Neuronal stem cell (in vitro differentiated cells): Measurements from ENCODE around the gene DIP2C.

ENCODE experiments used
- DNase-seq: peaks from one replicate; pipeline ENCODE4 v3.0.0-alpha.2; 2013; ENCODE audit warnings: low spot score
- H2AFZ ChIP-seq: one replicate; pipeline ENCODE4 v1.6.1; 2013; ENCODE audit warnings: mild to moderate bottlenecking, low read length, inconsistent platforms
- H2AK5ac ChIP-seq: 2 replicates; pipeline ENCODE4 v1.6.1; 2013; ENCODE audit warnings: low read depth, mild to moderate bottlenecking, inconsistent platforms, low read length, moderate library complexity, mixed read lengths
- H2BK120ac ChIP-seq: 2 replicates; pipeline ENCODE4 v1.6.1; 2013; ENCODE audit warnings: low read depth, mild to moderate bottlenecking, inconsistent platforms, low read length, moderate library complexity, mixed read lengths
- H2BK12ac ChIP-seq: one replicate; pipeline ENCODE4 v1.6.1; 2013; ENCODE audit warnings: low read length, inconsistent platforms
- H2BK15ac ChIP-seq: 2 replicates; pipeline ENCODE4 v1.6.1; 2013; ENCODE audit warnings: mild to moderate bottlenecking, low read length, inconsistent platforms, mixed read lengths
- H2BK5ac ChIP-seq: one replicate; pipeline ENCODE4 v1.6.1; 2013; ENCODE audit warnings: inconsistent platforms, mild to moderate bottlenecking, low read length, moderate library complexity
- H3K14ac ChIP-seq: one replicate; pipeline ENCODE4 v1.6.1; 2013; ENCODE audit warnings: low read length, inconsistent platforms
- H3K18ac ChIP-seq: 2 replicates; pipeline ENCODE4 v1.6.1; 2013; ENCODE audit warnings: low read length, inconsistent platforms
- H3K23ac ChIP-seq: 2 replicates; pipeline ENCODE4 v1.6.1; 2013; ENCODE audit warnings: low read depth, mild to moderate bottlenecking, mixed read lengths, low read length, inconsistent platforms; ENCODE audit not compliant: poor library complexity
- H3K27ac ChIP-seq: replicated peaks from 3 replicates; pipeline ENCODE4 v1.5.1; 2013; ENCODE audit warnings: low read length, inconsistent platforms
- H3K27me3 ChIP-seq, 3 experiments: 2 replicates each; pipeline ENCODE4 v1.6.1; 2013; ENCODE audit warnings: low read length in 3 of 3, mild to moderate bottlenecking in 2 of 3, inconsistent platforms in 1 of 3, low read depth in 1 of 3, mixed read lengths in 1 of 3, moderate library complexity in 1 of 3; ENCODE audit not compliant: control insufficient read depth in 3 of 3, insufficient read depth in 3 of 3
- H3K36me3 ChIP-seq, 2 donors: replicated peaks in 1 of 2; 2 replicates each; pipeline ENCODE4 v1.6.1; 2013; ENCODE audit warnings: low read length in 2 of 2; ENCODE audit not compliant: control insufficient read depth in 2 of 2, insufficient read depth in 2 of 2
- H3K4ac ChIP-seq: 2 replicates; pipeline ENCODE4 v1.6.1; 2013; ENCODE audit warnings: inconsistent platforms, mild to moderate bottlenecking, low read length, moderate library complexity
- H3K4me1 ChIP-seq, 2 donors: 1 replicate in 1 of 2; 2 replicates in 1 of 2; pipeline ENCODE4 v1.6.1; 2013; ENCODE audit warnings: low read length in 2 of 2, low read depth in 1 of 2; ENCODE audit not compliant: control insufficient read depth in 2 of 2, insufficient read depth in 1 of 2
- H3K4me2 ChIP-seq: one replicate; pipeline ENCODE4 v1.6.1; 2013; ENCODE audit warnings: mild to moderate bottlenecking, low read length, inconsistent platforms; ENCODE audit not compliant: insufficient read depth, poor library complexity, severe bottlenecking
- H3K4me3 ChIP-seq, 2 donors: 2 replicates each; pipeline ENCODE4 v1.5.1; 2013; ENCODE audit warnings: low read length in 2 of 2, mild to moderate bottlenecking in 2 of 2, inconsistent platforms in 1 of 2, moderate library complexity in 1 of 2
- H3K79me1 ChIP-seq: one replicate; pipeline ENCODE4 v1.6.1; 2013; ENCODE audit warnings: low read depth, mild to moderate bottlenecking, inconsistent platforms, low read length, moderate library complexity
- H3K9ac ChIP-seq: one replicate; pipeline ENCODE4 v1.6.1; 2013; ENCODE audit warnings: mild to moderate bottlenecking, low read depth, low read length, inconsistent platforms; ENCODE audit not compliant: poor library complexity
- H3K9me3 ChIP-seq, 2 donors: replicated peaks in 1 of 2; 2 replicates each; pipeline versions ENCODE3 to v1.6.1; 2013; ENCODE audit warnings: low read length in 2 of 2, mild to moderate bottlenecking in 2 of 2, inconsistent platforms in 1 of 2, low read depth in 1 of 2, mixed read lengths in 1 of 2, moderate library complexity in 1 of 2; ENCODE audit not compliant: control insufficient read depth in 2 of 2, insufficient read depth in 1 of 2
- H4K8ac ChIP-seq: one replicate; pipeline ENCODE4 v1.6.1; 2013; ENCODE audit warnings: low read depth, mild to moderate bottlenecking, inconsistent platforms, low read length, moderate library complexity
- H4K91ac ChIP-seq: one replicate; pipeline ENCODE4 v1.6.1; 2013; ENCODE audit warnings: low read length, low read depth, mild to moderate bottlenecking, inconsistent platforms; ENCODE audit not compliant: poor library complexity
- WGBS, 2 donors: extraction: QIAGEN DNeasy Blood & Tissue Kit; methylation state at CpG; one replicate each; pipeline ENCODE4 v1.1.7; 2013; ENCODE audit warnings: missing lambda C conversion rate in 2 of 2, mixed read lengths in 1 of 2; ENCODE audit not compliant: insufficient read length in 2 of 2, insufficient replicate concordance in 1 of 2; ENCODE audit errors: extremely low coverage in 2 of 2; 5-methylcytosine and 5-hydroxymethylcytosine counted together

DIP2C gene

GRCh38 chr10:456486-456885 is 233.0 kb downstream of the DIP2C start:
- Histone ChIP-seq H3K9me3 (peaks cover 2 to 6% of the 10 kb centered on the region in 2 donors), H3K79me1 (peaks cover 10% of the 10 kb centered on the region), H2BK120ac (no peak overlapping the region), H4K8ac (no peak overlapping the region), H3K18ac (no peak overlapping the region), H3K4me3 (no peak overlapping the region), H4K91ac (no peak overlapping the region), H2AK5ac (no peak overlapping the region), H2BK15ac (no peak overlapping the region), H2AFZ (no peak overlapping the region), H3K27me3 (no peaks in the 10 kb centered on the region), H3K27ac (no peak overlapping the region), H3K4me2 (no peak overlapping the region), H3K23ac (no peak overlapping the region), H3K4me1 (peaks cover 10 to 18% of the 10 kb centered on the region in 2 donors), H2BK5ac (no peak overlapping the region), H3K14ac (no peak overlapping the region), H2BK12ac (no peak overlapping the region), H3K4ac (no peak overlapping the region), H3K36me3 (peaks cover 11 to 12% of the 10 kb centered on the region in 2 donors), H3K9ac (no peak overlapping the region)
- no peak for DNase-seq
- WGBS, 2 donors = no CpG with 5 or more reads among the region's 8 CpGs

GRCh38 chr10:454860-455259 is 234.6 kb downstream of the DIP2C start:
- no CpG with 5 or more reads among the region's 5 CpGs for WGBS, 2 donors
- Histone ChIP-seq H3K27ac (no peak overlapping the region), H3K79me1 (peaks cover 10% of the 10 kb centered on the region)

DNA sequence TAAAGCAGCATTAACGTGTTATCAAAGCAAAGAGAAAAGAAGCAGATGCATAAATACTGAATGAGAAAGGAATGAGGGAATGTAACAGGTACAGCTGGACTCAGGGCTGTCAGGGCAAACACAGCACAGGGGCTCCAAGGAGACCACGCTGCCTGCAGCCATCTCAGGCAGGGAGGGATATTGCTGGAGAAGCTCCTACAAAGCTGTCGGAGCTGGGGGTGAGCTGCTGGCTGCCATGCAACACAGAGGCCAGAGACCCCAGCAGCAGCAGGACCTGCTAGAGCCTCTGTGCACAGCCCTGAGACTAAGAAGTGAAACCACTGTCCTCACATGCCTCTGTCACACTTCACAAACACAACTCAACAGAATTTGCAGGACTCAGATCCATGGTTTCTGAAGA is 235.8 kb downstream of the DIP2C start:
- Histone ChIP-seq H3K18ac (no peak overlapping the region), H3K79me1 (peaks cover 6% of the 10 kb centered on the region), H2AK5ac (no peak overlapping the region), H3K27ac (no peak overlapping the region), H2BK120ac (no peak overlapping the region), H3K14ac (no peak overlapping the region), H4K91ac (no peak overlapping the region), H3K9ac (no peak overlapping the region), H3K36me3 (peaks cover 0 to 2% of the 10 kb centered on the region in 2 donors), H3K9me3 (peaks cover 0 to 2% of the 10 kb centered on the region in 2 donors), H3K4ac (no peak overlapping the region), H2BK15ac (no peak overlapping the region), H2BK12ac (no peak overlapping the region), H3K4me3 (no peak overlapping the region), H4K8ac (no peak overlapping the region), H3K4me1 (peaks cover 10 to 17% of the 10 kb centered on the region in 2 donors), H3K23ac (no peak overlapping the region), H2BK5ac (no peak overlapping the region), H3K27me3 (no peaks in the 10 kb centered on the region), H3K4me2 (no peak overlapping the region), H2AFZ (no peak overlapping the region)
- WGBS, 2 donors = no CpG with 5 or more reads among the region's 3 CpGs
- DNase-seq = no peak

More at GRCh38 chr10:454860-455259, 234.6 kb downstream of the DIP2C start:
- Histone ChIP-seq H2BK120ac (no peak overlapping the region), H2BK5ac (no peak overlapping the region), H3K23ac (no peak overlapping the region), H3K4me1 (peaks cover 10 to 18% of the 10 kb centered on the region in 2 donors), H3K4ac (no peak overlapping the region), H3K36me3 (peaks cover 8 to 10% of the 10 kb centered on the region in 2 donors), H3K27me3 (no peaks in the 10 kb centered on the region), H2AK5ac (no peak overlapping the region), H3K4me2 (no peak overlapping the region), H3K9me3 (peaks cover 2 to 4% of the 10 kb centered on the region in 2 donors), H4K8ac (no peak overlapping the region), H2AFZ (no peak overlapping the region), H3K14ac (no peak overlapping the region), H2BK15ac (no peak overlapping the region), H4K91ac (no peak overlapping the region), H2BK12ac (no peak overlapping the region), H3K9ac (no peak overlapping the region), H3K4me3 (no peak overlapping the region), H3K18ac (no peak overlapping the region)
- no peak for DNase-seq

DNA sequence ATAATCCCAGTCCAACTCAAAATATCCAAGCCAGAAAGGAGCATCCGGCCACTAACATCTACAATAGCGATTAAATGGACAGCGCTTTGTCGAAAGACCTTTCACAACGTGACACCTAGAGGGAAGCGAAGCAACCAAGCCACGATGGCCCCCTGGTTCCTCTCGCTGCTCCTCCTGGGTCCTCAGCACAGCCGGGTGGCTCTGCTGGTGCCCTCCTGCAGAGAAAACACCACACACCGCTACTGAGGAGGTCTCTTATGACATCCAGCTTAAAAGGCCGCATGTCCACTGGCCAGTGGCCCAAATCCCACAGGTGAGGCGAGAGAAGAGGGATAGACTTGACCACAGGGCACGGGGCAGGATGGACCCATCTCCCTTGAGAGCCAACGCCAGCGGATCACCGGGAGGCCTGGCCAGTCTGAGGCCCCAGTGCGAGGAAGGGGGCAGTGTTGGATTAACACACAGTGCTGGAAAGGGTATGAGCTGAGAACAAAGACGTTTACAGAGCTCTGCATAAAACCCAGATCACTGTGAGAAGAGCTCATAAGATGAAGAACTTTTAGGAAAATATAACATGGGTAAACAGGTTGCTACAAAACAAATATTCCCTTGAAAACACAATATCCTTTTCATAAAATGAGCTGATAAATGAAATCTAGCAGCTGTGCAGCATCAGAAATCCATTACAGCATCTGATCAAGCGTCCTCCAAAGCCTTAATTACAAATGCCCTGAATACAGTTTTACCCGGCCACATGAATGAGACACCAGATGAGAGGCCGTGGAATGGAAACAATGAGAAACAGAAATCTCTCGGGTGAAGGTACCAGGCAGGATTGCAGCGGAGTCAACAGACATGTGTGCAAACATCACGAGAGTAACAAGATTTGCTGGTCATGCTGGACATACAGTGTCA is 236.7 kb downstream of the DIP2C start:
- peak overlapping the region; percentile 44 for H3K18ac ChIP-seq
- no CpG with 5 or more reads among the region's 24 CpGs for WGBS, 2 donors
- H2AK5ac ChIP-seq = peak overlapping the region; percentile 47
- no peak overlapping the region for H2AFZ ChIP-seq
- no peak overlapping the region for H3K9ac ChIP-seq
- no peak overlapping the region for H4K91ac ChIP-seq
- H3K4me1 ChIP-seq = peaks cover 10 to 14% of the 10 kb centered on the region in 2 donors
- H3K9me3 ChIP-seq = no peaks in the 10 kb centered on the region
- H3K4me2 ChIP-seq = no peak overlapping the region
- H3K27ac ChIP-seq = no peak overlapping the region
- no peak overlapping the region for H2BK120ac ChIP-seq
- H3K4ac ChIP-seq = peak overlapping the region; percentile 29
- H3K79me1 ChIP-seq = peaks cover 3% of the 10 kb centered on the region
- H2BK5ac ChIP-seq = no peak overlapping the region
- no peak overlapping the region for H3K4me3 ChIP-seq
- no peaks in the 10 kb centered on the region for H3K36me3 ChIP-seq
- no peak overlapping the region for H3K14ac ChIP-seq
- peak overlapping the region; percentile 48 for H2BK12ac ChIP-seq
- H4K8ac ChIP-seq = no peak overlapping the region
- no peak overlapping the region for H3K23ac ChIP-seq
- DNase-seq = no peak
- no peak overlapping the region for H2BK15ac ChIP-seq
- no peaks in the 10 kb centered on the region for H3K27me3 ChIP-seq
